Hematopoietic multipotent progenitor cell treated with erythropoietin and hydrocortisone succinate and interleukin-3 and kit ligand, for 4 days (in vitro differentiated cells): Measurements from ENCODE around the gene ERC2.

Experiments
- DNase-seq: peaks from one replicate; pipeline ENCODE4 v3.0.0-alpha.2; 2015

The ERC2 gene

DNA sequence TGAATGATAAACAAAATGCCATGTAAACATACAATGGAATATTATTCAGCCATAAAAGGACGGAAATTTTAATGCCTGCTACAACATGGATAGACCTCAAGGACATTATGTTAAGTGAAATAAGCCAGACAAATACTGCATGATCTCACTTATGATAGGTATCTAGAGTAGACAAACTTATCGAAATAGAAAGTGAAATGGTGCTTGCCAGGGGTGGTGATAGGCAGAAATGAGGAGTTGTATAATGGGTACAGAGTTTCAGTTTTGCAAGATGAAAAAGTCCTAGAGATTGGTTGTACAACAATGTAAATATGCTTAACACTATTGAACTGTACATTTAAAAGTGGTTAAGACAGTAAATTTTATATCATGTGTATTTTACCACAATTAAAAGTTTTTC, 287.8 kb downstream of the ERC2 start:
- DNase-seq, result no peak

DNA sequence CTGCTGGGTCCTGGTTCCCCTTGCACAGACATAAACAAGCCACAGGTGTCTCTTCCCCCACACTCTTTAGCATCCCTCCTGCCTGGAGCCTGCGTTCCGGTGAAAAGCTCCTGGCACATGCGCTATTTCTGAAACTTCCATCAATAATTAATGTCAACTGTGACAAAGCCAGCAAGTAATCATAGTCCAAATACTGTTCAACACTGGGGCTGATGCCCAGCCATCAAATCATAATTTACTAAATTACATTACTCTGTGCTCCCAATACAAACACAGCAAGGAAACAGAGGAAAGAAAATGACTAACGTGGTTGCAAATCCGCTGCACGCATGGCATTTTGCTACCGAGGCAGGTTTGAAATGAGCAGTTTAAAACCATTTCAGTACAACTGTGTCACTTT, 294.7 kb downstream of the ERC2 start:
- DNase-seq, result no peak

- no peak for DNase-seq
These were observed 303.8 kb downstream of the ERC2 start for GRCh38 chr3:56164436-56164835.

- DNase-seq, result peak; percentile 63
These were observed 310.4 kb downstream of the ERC2 start for GRCh38 chr3:56157693-56158362.

DNA sequence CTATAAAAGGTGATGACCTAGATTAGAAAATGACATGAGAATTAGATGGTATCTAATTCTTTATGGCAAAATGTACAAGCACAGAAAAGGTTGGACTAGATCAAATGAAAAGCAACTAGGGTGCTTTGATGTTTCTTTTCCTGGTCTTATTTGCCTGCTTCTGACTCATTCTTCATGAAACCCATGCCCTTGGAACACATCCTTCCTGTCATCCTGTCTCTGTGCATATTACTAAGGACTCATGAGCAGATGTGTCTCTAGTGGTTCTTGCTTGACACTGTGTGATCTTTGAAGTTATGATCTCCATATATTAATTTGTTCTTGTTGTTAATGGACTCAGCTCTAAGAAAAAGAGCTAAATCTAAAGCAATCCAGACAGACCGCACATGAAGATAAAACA, 314.0 kb downstream of the ERC2 start:
- no peak for DNase-seq

DNA sequence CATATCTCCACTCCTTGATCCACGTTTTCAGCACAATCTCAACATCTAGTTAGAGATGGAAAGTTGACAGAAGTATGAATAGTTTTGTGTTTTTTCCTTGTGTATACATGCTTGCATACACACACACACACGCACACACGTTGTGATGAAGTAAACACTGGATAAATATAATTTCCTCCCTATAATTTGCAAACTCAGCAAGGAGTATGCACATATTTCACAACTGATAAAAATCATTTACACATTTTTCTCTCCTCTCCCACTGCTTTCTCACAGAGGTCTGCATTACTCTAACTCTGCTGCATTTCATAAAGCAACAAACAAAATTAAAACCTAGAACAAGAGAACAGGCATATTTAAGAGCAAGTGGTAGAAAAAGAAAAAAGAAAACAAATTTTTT, 320.9 kb downstream of the ERC2 start:
- no peak for DNase-seq

- DNase-seq, result no peak
These were observed 322.9 kb downstream of the ERC2 start for GRCh38 chr3:56145410-56145809.

DNA sequence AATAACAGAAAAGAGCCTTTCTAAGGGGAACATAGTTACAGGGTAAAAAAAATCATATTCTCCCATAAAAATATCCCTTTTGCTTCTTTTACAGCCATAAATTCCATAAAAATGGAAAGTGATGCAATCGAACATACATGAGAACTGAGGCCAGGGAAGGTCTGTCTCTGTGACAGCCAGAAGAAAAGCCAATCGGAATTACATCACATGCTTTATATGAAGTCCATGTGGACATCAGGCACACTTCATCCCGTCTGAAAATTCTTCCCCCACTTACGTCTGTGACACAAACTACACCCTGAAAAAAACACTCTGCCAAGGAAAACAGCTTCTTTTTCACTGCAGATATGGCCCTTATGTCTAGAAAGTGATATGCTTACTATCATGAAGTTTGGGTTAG, 323.5 kb downstream of the ERC2 start:
- no peak for DNase-seq

GRCh38 chr3:56137415-56137814, 330.9 kb downstream of the ERC2 start:
- no peak for DNase-seq

DNA sequence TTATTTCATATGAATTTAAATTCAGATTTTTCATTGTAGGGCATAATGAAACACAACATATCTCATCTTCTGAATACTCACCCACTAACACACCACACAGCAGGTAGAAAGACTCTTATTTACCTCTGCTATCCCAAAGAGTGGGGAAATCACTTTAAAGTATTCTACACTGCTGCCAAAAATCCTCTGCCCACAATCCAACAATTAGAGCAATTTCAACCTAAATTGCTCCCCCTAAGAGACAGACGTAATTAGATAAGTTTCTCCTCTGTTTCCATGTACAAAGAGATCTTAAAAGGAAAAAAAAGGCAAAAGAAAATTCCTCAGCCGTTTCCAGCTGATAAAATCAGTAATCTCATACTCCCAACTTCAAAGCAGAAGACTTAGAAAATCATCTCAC, 331.8 kb downstream of the ERC2 start:
- DNase-seq, result no peak

- no peak for DNase-seq
These were observed 332.3 kb downstream of the ERC2 start for GRCh38 chr3:56135941-56136340.

- DNase-seq, result no peak
These were observed 334.8 kb downstream of the ERC2 start for GRCh38 chr3:56133423-56133822.

GRCh38 chr3:56132762-56133161, 335.5 kb downstream of the ERC2 start:
- no peak for DNase-seq

DNA sequence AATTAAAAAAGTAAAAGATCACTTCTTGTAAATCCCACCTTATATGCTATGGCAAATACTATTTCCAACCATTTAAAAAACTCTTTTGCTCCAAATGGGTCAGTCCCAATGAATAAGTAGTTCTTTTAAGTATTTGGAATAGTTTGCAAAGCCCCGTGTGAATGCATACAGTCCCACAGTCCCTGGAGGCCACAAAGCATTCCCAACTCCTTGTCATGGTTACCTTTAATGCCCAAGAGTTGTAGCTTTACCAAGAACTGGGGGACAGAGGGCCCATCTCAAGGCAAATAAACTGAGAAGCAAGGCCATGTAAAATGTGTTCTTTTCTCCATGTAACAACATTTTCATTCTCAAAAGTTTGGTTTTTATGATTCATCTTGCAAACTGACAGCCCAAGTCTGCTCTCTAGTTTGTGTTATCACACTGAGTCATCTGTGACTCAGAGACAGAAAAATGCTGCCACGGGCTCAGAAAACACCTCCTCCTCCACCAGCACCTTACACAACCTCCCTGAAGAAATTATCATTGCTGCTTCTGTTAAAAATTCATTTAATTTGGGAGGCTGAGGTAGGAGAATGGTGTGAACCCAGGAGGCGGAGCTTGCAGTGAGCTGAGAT, 336.2 kb downstream of the ERC2 start:
- DNase-seq, result peak; percentile 10

DNA sequence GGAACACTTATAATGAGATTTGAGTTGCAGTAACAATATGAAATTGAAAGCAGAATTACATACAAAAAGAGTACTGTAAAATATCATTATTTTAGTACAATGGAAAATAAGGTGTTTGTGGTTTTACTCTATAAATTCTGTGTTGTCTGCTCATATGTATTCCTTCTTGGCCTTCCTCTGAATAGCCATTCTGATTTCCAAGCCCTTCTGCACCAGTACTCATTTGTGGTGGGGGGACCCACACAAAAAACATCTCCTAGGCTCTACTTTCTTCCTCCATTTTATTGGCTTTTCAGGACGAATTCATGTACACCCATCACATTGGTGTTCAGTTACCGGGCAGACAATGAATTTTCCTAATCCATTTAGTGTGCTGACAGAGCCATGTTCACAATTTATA, 338.2 kb downstream of the ERC2 start:
- no peak for DNase-seq

DNA sequence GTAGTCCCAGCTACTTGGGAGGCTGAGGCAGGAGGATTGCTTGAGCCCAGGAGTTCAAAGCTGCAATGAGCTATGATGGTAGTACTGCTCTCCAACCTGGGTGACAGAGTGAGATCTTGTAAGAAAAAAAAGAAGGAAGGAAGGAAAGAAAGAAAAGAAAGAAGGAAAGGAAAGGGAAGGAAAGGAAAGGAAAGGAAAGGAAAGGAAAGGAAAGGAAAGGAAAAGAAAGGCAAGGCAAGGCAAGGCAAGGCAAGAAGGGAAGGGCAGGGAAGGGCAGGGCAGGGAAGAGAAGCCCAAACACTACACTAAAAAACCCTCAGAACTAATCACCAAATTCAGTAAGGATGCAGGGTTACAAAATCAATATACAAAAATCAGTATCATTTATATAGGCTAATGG, 341.6 kb downstream of the ERC2 start:
- no peak for DNase-seq

DNA sequence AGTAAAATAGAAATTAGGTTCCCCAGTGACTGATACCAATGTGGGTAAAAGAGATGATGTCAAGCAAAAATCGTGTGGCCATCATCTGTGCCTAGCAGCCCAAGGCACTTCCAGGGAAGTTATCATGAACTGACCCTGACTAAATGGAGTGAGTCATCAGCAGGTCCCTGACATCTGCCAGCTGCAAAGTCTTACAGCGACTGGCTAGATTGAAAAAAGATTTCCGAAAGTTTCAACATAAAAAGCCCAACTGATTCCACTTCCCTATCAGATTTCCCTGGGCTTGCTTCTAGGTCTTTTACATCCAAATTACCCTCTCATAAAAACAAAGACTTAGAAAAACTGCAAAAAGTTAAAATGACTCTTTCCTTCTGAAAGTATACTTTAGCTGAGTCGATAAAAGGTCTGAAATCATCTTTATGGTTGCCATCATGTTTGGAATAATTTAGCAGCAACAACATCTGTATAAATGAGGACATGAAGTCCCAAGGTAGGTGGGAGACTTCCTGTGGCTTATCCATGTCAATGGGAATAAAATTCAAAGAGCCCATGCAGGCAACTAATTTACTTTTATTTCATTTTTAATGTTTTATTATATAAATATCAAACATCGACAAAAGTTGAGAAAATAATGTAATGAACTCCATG, 342.8 kb downstream of the ERC2 start:
- DNase-seq, result no peak

DNA sequence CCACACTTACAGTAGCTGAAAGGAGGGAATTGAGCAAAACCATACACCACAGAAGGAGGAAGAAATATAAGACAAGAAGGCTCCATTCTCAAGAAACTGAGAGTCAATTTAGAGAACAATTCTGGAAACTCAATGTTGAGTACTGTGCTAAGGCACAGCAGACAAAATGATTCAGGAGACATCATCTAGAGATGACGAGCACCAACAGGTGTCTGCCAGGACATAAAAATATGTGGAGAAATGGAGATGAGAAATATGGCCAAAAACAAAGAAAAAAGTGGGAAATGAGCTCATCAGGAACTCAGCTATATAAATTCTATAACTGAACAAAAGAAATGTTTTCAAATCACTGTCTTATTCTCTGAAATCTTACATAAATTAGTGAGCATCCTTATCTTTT, 343.7 kb downstream of the ERC2 start:
- DNase-seq, result no peak

GRCh38 chr3:56123487-56123886, 344.8 kb downstream of the ERC2 start:
- no peak for DNase-seq

- no peak for DNase-seq
These were observed 345.4 kb downstream of the ERC2 start for GRCh38 chr3:56122911-56123310.

DNA sequence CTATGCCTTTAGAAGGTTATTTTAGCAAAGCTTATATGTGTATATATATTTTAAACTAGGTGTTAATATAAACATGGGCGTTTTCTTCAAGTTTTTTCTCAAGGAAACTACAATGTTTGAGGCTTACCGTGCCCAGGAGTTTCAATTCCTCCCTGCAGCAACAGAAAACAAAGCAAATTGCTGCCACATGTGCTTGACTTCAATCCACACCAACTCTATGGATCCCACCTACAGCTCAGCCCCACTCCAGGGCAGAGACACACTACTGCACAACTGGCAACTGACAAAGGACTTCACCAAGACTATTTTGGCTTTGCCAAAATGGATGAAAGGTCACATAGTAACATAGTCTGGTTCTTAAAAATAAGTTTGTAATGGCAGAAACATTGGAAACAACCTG, 346.6 kb downstream of the ERC2 start:
- no peak for DNase-seq

- DNase-seq, result no peak
These were observed 348.5 kb downstream of the ERC2 start for GRCh38 chr3:56119575-56120349.

- no peak for DNase-seq
These were observed 349.3 kb downstream of the ERC2 start for GRCh38 chr3:56118968-56119367.

GRCh38 chr3:56115698-56116097, 352.6 kb downstream of the ERC2 start:
- no peak for DNase-seq
